ELR (cell line): ENCODE data around the gene SPACA6.

ENCODE experiments used
- DNase-seq: peaks from one replicate; pipeline ENCODE4 v3.0.0-alpha.2; 2015; ENCODE audit warnings: low read depth

SPACA6 gene

GRCh38 chr19:51706296-51706695 is 13.2 kb downstream of the SPACA6 start:
- no peak for DNase-seq

- no peak for DNase-seq
These were observed 13.8 kb downstream of the SPACA6 start for GRCh38 chr19:51706885-51707284.

GRCh38 chr19:51708811-51709210 is 15.7 kb downstream of the SPACA6 start:
- DNase-seq: no peak

GRCh38 chr19:51709575-51709974 is 16.4 kb downstream of the SPACA6 start:
- no peak for DNase-seq

GRCh38 chr19:51710163-51710562 is 17.0 kb downstream of the SPACA6 start:
- no peak for DNase-seq

GRCh38 chr19:51711702-51712101 is 18.6 kb downstream of the SPACA6 start:
- no peak for DNase-seq

GRCh38 chr19:51712461-51713081 is 19.4 kb downstream of the SPACA6 start:
- peak; percentile 75 for DNase-seq

- no peak for DNase-seq
These were observed 20.5 kb downstream of the SPACA6 start for GRCh38 chr19:51713319-51714285.

- DNase-seq: no peak
These were observed 21.7 kb downstream of the SPACA6 start for GRCh38 chr19:51714848-51715247.

- no peak for DNase-seq
These were observed 22.7 kb downstream of the SPACA6 start for GRCh38 chr19:51715850-51716249.

- no peak for DNase-seq
These were observed 23.8 kb downstream of the SPACA6 start for GRCh38 chr19:51716925-51717324.

- DNase-seq: no peak
These were observed 26.3 kb downstream of the SPACA6 start for GRCh38 chr19:51719251-51719988.

- no peak for DNase-seq
These were observed 28.8 kb downstream of the SPACA6 start for GRCh38 chr19:51721905-51722304.

GRCh38 chr19:51722492-51722891 is 29.4 kb downstream of the SPACA6 start:
- DNase-seq: no peak

GRCh38 chr19:51724543-51724942 is 31.4 kb downstream of the SPACA6 start:
- DNase-seq: no peak

- DNase-seq: peak; percentile 70
These were observed 32.9 kb downstream of the SPACA6 start for GRCh38 chr19:51726049-51726448.

GRCh38 chr19:51727349-51727880 is 34.3 kb downstream of the SPACA6 start:
- peak; percentile 57 for DNase-seq

- peak; percentile 30 for DNase-seq
These were observed 36.7 kb downstream of the SPACA6 start for GRCh38 chr19:51729781-51730180.

- no peak for DNase-seq
These were observed 40.8 kb downstream of the SPACA6 start for GRCh38 chr19:51733742-51734522.

GRCh38 chr19:51735759-51736449 is 42.8 kb downstream of the SPACA6 start:
- peak; percentile 89 for DNase-seq

GRCh38 chr19:51737389-51737788 is 44.3 kb downstream of the SPACA6 start:
- no peak for DNase-seq
